K562 (cell line): Measurements from ENCODE around the gene NYNRIN. TPM values are rescaled to one million over a fixed set of nuclear protein-coding genes. Genes with fewer than 3 reads are reported as not detected.

Source experiments
- ATAC-seq: fragments of 200-7000 bp; cut with Tn5 transposase; 3 replicates; pipeline ENCODE4 v1.9.1; 2020; ENCODE audit warnings: moderate library complexity
- BruUV-seq: library from RNA; stranded (reverse); fragments of 400-500 nt; replicated peaks from 2 replicates; lab custom pipeline; 2021; lab: Mats Ljungman, UMichigan
- CTCF ChIA-PET: fragments of 300-600 bp; formaldehyde crosslinking; extraction: SDS; loops from one replicate; lab custom pipeline; 2021; ENCODE audit warnings: low intra/inter-chr PET ratio; lab: Yijun Ruan, JAX
- POLR2A ChIA-PET: fragments of 300-600, 350-650 bp; sonication (Branson Sonifier 250); formaldehyde crosslinking; extraction: SDS; loops from one replicate; lab custom pipeline; 2021; ENCODE audit warnings: antibody characterized with exemption, inconsistent platforms; lab: Yijun Ruan, JAX
- DNase-seq, 4 experiments: peaks; one replicate each; pipeline versions ENCODE4 v3.0.0 to v3.0.0-alpha.2; 2011 to 2018; ENCODE audit warnings: low spot score in 3 of 4, mixed read lengths in 3 of 4; ENCODE audit errors: extremely low read depth in 1 of 4
- FAIRE-seq: peaks from 2 replicates; lab custom pipeline; 2011; peaks lifted over from hg19 to GRCh38; lab: Jason Lieb, UNC
- H2AFZ ChIP-seq: 2 replicates; pipeline ENCODE4 v1.6.0; 2011; ENCODE audit warnings: low read depth, low read length, control low read depth, inconsistent platforms
- H3K27ac ChIP-seq: fragments of 200-600 bp; 3 replicates; pipeline ENCODE4 v1.8.0; 2011; ENCODE audit warnings: low read depth, mild to moderate bottlenecking, control low read depth, inconsistent platforms, low read length, moderate library complexity, mixed read lengths; ENCODE audit errors: extremely low read depth
- H3K27me3 ChIP-seq, 2 experiments: fragments of 300-600 bp in 1 of 2; 2 replicates in 1 of 2; 3 replicates in 1 of 2; pipeline versions ENCODE4 v1.6.0 to v1.8.0; 2011; ENCODE audit warnings: inconsistent platforms in 2 of 2, low read length in 2 of 2, mild to moderate bottlenecking in 1 of 2, mixed read lengths in 1 of 2, moderate library complexity in 1 of 2; ENCODE audit not compliant: control insufficient read depth in 2 of 2, insufficient read depth in 2 of 2
- H3K36me3 ChIP-seq: fragments of 300-600 bp; 3 replicates; pipeline ENCODE4 v1.8.0; 2011; ENCODE audit warnings: mild to moderate bottlenecking, low read length, inconsistent platforms; ENCODE audit not compliant: control insufficient read depth, insufficient read depth
- H3K4me1 ChIP-seq, 2 experiments: fragments of 200-600 bp in 1 of 2; replicated peaks in 1 of 2; 2 replicates in 1 of 2; 3 replicates in 1 of 2; pipeline versions ENCODE4 v1.5.1 to v1.8.0; 2011; ENCODE audit warnings: inconsistent platforms in 2 of 2, low read length in 2 of 2, mild to moderate bottlenecking in 1 of 2, mixed read lengths in 1 of 2, moderate library complexity in 1 of 2; ENCODE audit not compliant: control insufficient read depth in 2 of 2, insufficient read depth in 2 of 2
- H3K4me2 ChIP-seq: 2 replicates; pipeline ENCODE4 v1.6.1; 2011; ENCODE audit warnings: low read length, control low read depth, inconsistent platforms, mixed read lengths; ENCODE audit not compliant: insufficient read depth
- H3K4me3 ChIP-seq: fragments of 200-600 bp; sonication (generic), shearing (Covaris generic); 2 replicates; pipeline ENCODE4 v1.5.1; 2016; ENCODE audit warnings: control low read depth, inconsistent platforms
- H3K79me2 ChIP-seq: fragments of 200-600 bp; 3 replicates; pipeline ENCODE4 v1.8.0; 2011; ENCODE audit warnings: low read length, inconsistent platforms; ENCODE audit not compliant: control insufficient read depth, insufficient read depth
- H3K9ac ChIP-seq, 2 experiments: 2 replicates each; pipeline versions ENCODE4 v1.6.0 to v1.6.1; 2011; ENCODE audit warnings: low read depth in 2 of 2, low read length in 2 of 2, control low read depth in 1 of 2, inconsistent platforms in 1 of 2, mild to moderate bottlenecking in 1 of 2, mixed read lengths in 1 of 2; ENCODE audit not compliant: insufficient read depth in 1 of 2
- H3K9me1 ChIP-seq: one replicate; pipeline ENCODE4 v1.6.0; 2011; ENCODE audit warnings: inconsistent platforms, mild to moderate bottlenecking, low read length, moderate library complexity; ENCODE audit not compliant: control insufficient read depth, insufficient read depth
- H3K9me3 ChIP-seq: replicated peaks from 2 replicates; pipeline ENCODE4 v1.5.1; 2011; ENCODE audit warnings: low read depth, low read length, inconsistent platforms; ENCODE audit not compliant: control insufficient read depth, insufficient read depth
- H4K20me1 ChIP-seq: replicated peaks from 2 replicates; pipeline ENCODE4 v1.6.1; 2011; ENCODE audit warnings: low read length, inconsistent platforms, mixed read lengths; ENCODE audit not compliant: control insufficient read depth, insufficient read depth
- ATF4 ChIP-seq: fragments of 450-650 bp; formaldehyde crosslinking; IDR thresholded peaks from 2 replicates; pipeline ENCODE4 v1.4.0; 2022; ENCODE audit warnings: mild to moderate bottlenecking, moderate library complexity
- CAMTA2 ChIP-seq: fragments of 250-450 bp; sonication (Bioruptor Pico); conservative IDR thresholded peaks from 2 replicates; pipeline ENCODE4 v1.5.1; 2022
- ETS2 ChIP-seq: IDR thresholded peaks from 2 replicates; pipeline ENCODE4 v1.6.1; 2016; ENCODE audit warnings: borderline replicate concordance, missing genetic modification characterization, mild to moderate bottlenecking, moderate library complexity, missing compliant biosample characterization; ENCODE audit not compliant: poor library complexity, severe bottlenecking
- HIVEP1 ChIP-seq: fragments of 250-450 bp; sonication (Bioruptor Pico); IDR thresholded peaks from 2 replicates; pipeline ENCODE4 v1.4.0; 2020; ENCODE audit warnings: mild to moderate bottlenecking
- HOXB6 ChIP-seq: fragments of 250-450 bp; sonication (Bioruptor Pico); IDR thresholded peaks from 2 replicates; pipeline ENCODE4 v1.5.1; 2022; ENCODE audit warnings: mild to moderate bottlenecking, borderline replicate concordance
- HSF4 ChIP-seq: fragments of 250-450 bp; sonication (Bioruptor Pico); IDR thresholded peaks from 2 replicates; pipeline ENCODE4 v2.1.2; 2022; ENCODE audit warnings: mild to moderate bottlenecking, moderate library complexity, borderline replicate concordance
- KLF6 ChIP-seq: fragments of 250-450 bp; sonication (Bioruptor Pico); IDR thresholded peaks from 2 replicates; pipeline ENCODE4 v1.4.0; 2020; ENCODE audit warnings: mild to moderate bottlenecking, moderate library complexity, borderline replicate concordance
- MEF2D ChIP-seq: conservative IDR thresholded peaks from 2 replicates; pipeline ENCODE4 v1.6.1; 2016; ENCODE audit warnings: low read depth, missing genetic modification characterization, missing compliant biosample characterization
- MYNN ChIP-seq, 2 experiments: sonication (generic); formaldehyde crosslinking in 1 of 2; IDR thresholded peaks; 2 replicates each; pipeline versions ENCODE4 v1.5.0 to v1.6.1; 2016 to 2020; ENCODE audit warnings: antibody characterized with exemption in 1 of 2, missing genetic modification reagents in 1 of 2
- PYGO2 ChIP-seq: fragments of 450-650 bp; IDR thresholded peaks from 2 replicates; pipeline ENCODE4 v1.6.1; 2016; ENCODE audit warnings: mild to moderate bottlenecking, missing genetic modification characterization, moderate library complexity, missing compliant biosample characterization
- TAF9B ChIP-seq: fragments of 450-650 bp; IDR thresholded peaks from 2 replicates; pipeline ENCODE4 v1.6.1; 2018; ENCODE audit warnings: mild to moderate bottlenecking; ENCODE audit not compliant: partially characterized antibody
- ZNF140 ChIP-seq: fragments of 250-450 bp; sonication (Bioruptor Pico); IDR thresholded peaks from 2 replicates; pipeline ENCODE4 v1.8.0; 2021; ENCODE audit warnings: moderate library complexity, mild to moderate bottlenecking, inconsistent platforms
- ZNF347 ChIP-seq: fragments of 450-650 bp; formaldehyde crosslinking; IDR thresholded peaks from 2 replicates; pipeline ENCODE4 v1.4.0; 2020; ENCODE audit warnings: low read depth, mild to moderate bottlenecking, moderate library complexity
- ZNF511 ChIP-seq: sonication (generic); formaldehyde crosslinking; IDR thresholded peaks from 2 replicates; pipeline ENCODE4 v1.8.0; 2022; ENCODE audit warnings: mild to moderate bottlenecking, missing genetic modification reagents
- ZNF695 ChIP-seq: fragments of 450-650 bp; formaldehyde crosslinking; IDR thresholded peaks from 2 replicates; pipeline ENCODE4 v1.4.0; 2020; ENCODE audit warnings: mild to moderate bottlenecking, moderate library complexity
- ZNF76 ChIP-seq: fragments of 250-450 bp; sonication (Bioruptor Pico); IDR thresholded peaks from 2 replicates; pipeline ENCODE4 v1.4.0; 2020; ENCODE audit warnings: mild to moderate bottlenecking, moderate library complexity, borderline replicate concordance
- ZNF780A ChIP-seq: fragments of 250-450 bp; sonication (Bioruptor Pico); IDR thresholded peaks from 2 replicates; pipeline ENCODE4 v1.5.0; 2021; ENCODE audit warnings: mild to moderate bottlenecking
- WGBS: fragments of 100-300 bp; shearing (Covaris generic); methylation state at CpG from one replicate; pipeline ENCODE4 v1.1.6; 2016; ENCODE audit warnings: low coverage, mixed read lengths; ENCODE audit not compliant: insufficient coverage; ENCODE audit errors: missing lambda C conversion rate; 5-methylcytosine and 5-hydroxymethylcytosine counted together
- in situ Hi-C: fragments of 300-500 bp; cut with MboI; formaldehyde crosslinking; loops from 4 replicates; pipeline ENCODE4 v1.15.0; 2018; ENCODE audit warnings: inconsistent platforms, mixed read lengths
- intact Hi-C: fragments of 100-400 bp; cut with micrococcal nuclease; formaldehyde crosslinking; loops from 2 replicates; pipeline ENCODE4 v1.14.2; 2022
- polyA plus RNA-seq, 8 experiments: library from polyadenylated mRNA; depleted of rRNA in 4 of 8; stranded (reverse) in 5 of 8; unstranded in 3 of 8; fragments of >200 nt; fragmentation: Nextera tagmentation in 2 of 8; fragmentation: Illumina TruSeq in 1 of 8; extraction: Ambion mirVana in 2 of 8; extraction: Trizol in 1 of 8; gene quantifications; 2 replicates each; pipeline versions ENCODE4 v1.2.1 to v1.2.3, GENCODE V29; 2011 to 2014; ENCODE audit warnings: inconsistent platforms in 1 of 8, missing spikeins in 1 of 8
- total RNA-seq, 7 experiments: library from RNA; depleted of rRNA in 6 of 7; stranded (reverse); fragments of >200 nt in 6 of 7; fragmentation: Illumina TruSeq in 2 of 7; extraction: Trizol in 2 of 7; gene quantifications; 2 replicates each; pipeline versions ENCODE4 v1.2.1 to v1.2.3, GENCODE V29; 2011 to 2021; ENCODE audit warnings: low replicate concordance in 1 of 7
- TF ChIP-seq, protein P1 (sequence below): fragments of 450-650 bp; IDR thresholded peaks from 2 replicates; pipeline ENCODE4 v1.7.0; 2016; ENCODE audit warnings: borderline replicate concordance

Gene NYNRIN
- total and polyA plus RNA-seq, 9 of the 15 experiments (the other 6 are each of a cell fraction or from before 2014, with no cell fraction given): 0.04 to 1.2 (median 0.28) TPM

GRCh38 chr14:24401810-24402702 lies 3.3 kb downstream of the NYNRIN start:
- no peaks in the 10 kb centered on the region for H3K36me3 ChIP-seq
- ChIA-PET POLR2A (no interaction called here), CTCF (no interaction called here)
- H3K9ac ChIP-seq: 0 out of 4 replicates have a peak overlapping the region, but pooled peaks of 1 of the 2 experiments have one; percentile 48
- H3K9me1 ChIP-seq: no peaks in the 10 kb centered on the region
- DNase-seq: no peak
- H3K9me3 ChIP-seq: no peaks in the 10 kb centered on the region
- no peaks in the 10 kb centered on the region for H4K20me1 ChIP-seq
- no peak for TF ChIP-seq ZNF695
- no peak for TF ChIP-seq TAF9B
- no peak for TF ChIP-seq ZNF140 (CRISPR knock-in tag)
- no peak for TF ChIP-seq HSF4 (CRISPR knock-in tag)
- TF ChIP-seq ATF4 (CRISPR knock-in tag): no peak
- TF ChIP-seq KLF6 (CRISPR knock-in tag): no peak
- TF ChIP-seq ZNF780A (CRISPR knock-in tag): no peak
- TF ChIP-seq MYNN (IDR thresholded peaks at IDR 0.05): no peak
- TF ChIP-seq MYNN (CRISPR knock-in tag; IDR thresholded peaks at IDR 0.05): no peak
- TF ChIP-seq HIVEP1: no peak
- no peak for TF ChIP-seq ZNF347 (CRISPR knock-in tag)
- TF ChIP-seq, protein P1, sequence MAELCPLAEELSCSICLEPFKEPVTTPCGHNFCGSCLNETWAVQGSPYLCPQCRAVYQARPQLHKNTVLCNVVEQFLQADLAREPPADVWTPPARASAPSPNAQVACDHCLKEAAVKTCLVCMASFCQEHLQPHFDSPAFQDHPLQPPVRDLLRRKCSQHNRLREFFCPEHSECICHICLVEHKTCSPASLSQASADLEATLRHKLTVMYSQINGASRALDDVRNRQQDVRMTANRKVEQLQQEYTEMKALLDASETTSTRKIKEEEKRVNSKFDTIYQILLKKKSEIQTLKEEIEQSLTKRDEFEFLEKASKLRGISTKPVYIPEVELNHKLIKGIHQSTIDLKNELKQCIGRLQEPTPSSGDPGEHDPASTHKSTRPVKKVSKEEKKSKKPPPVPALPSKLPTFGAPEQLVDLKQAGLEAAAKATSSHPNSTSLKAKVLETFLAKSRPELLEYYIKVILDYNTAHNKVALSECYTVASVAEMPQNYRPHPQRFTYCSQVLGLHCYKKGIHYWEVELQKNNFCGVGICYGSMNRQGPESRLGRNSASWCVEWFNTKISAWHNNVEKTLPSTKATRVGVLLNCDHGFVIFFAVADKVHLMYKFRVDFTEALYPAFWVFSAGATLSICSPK: no peak
- TF ChIP-seq ZNF511 (CRISPR knock-in tag): no peak
- TF ChIP-seq MEF2D (tag): no peak
- TF ChIP-seq CAMTA2 (CRISPR knock-in tag): no peak
- no peak for TF ChIP-seq HOXB6 (CRISPR knock-in tag)
- TF ChIP-seq ETS2 (tag): no peak
- TF ChIP-seq PYGO2 (tag): no peak
- TF ChIP-seq ZNF76 (CRISPR knock-in tag): no peak
- no peaks in the 10 kb centered on the region for H3K27me3 ChIP-seq
- in situ Hi-C loops: no loop called here
- no peak overlapping the region for H3K4me2 ChIP-seq
- no peak overlapping the region for H3K4me3 ChIP-seq
- intact Hi-C loops: no loop called here
- no TSS peak for BruUV-seq
- H2AFZ ChIP-seq: no peak overlapping the region
- no peak overlapping the region for H3K27ac ChIP-seq
- H3K79me2 ChIP-seq: no peaks in the 10 kb centered on the region
- WGBS: 17% methylated on average over 8 of the region's 9 CpGs
- peaks cover 0 to 8% of the 10 kb centered on the region in 2 experiments; a peak in 3 of 5 replicates for H3K4me1 ChIP-seq
- no peak for FAIRE-seq
- ATAC-seq: 0 out of 3 replicates have a peak, but pooled peaks have one; percentile 9
